Progenitor cell of endocrine pancreas (in vitro differentiated cells): ENCODE data around the gene DNAJB6. TPM values are rescaled to one million over a fixed set of nuclear protein-coding genes. Genes with fewer than 3 reads are reported as not detected.

Experiments
- DNase-seq: peaks from one replicate; pipeline ENCODE4 v3.0.0; 2021; ENCODE audit warnings: low spot score; ENCODE audit not compliant: unreplicated experiment
- H3K27ac Mint-ChIP-seq: 2 replicates; pipeline ENCODE4 v1.8.0; 2021; ENCODE audit warnings: mild to moderate bottlenecking, moderate library complexity, mixed read lengths
- H3K27me3 Mint-ChIP-seq: 2 replicates; pipeline ENCODE4 v1.8.0; 2021; ENCODE audit warnings: mixed read lengths
- H3K36me3 Mint-ChIP-seq: 2 replicates; pipeline ENCODE4 v1.8.0; 2022; ENCODE audit warnings: mixed read lengths; ENCODE audit not compliant: insufficient read depth
- H3K4me1 Mint-ChIP-seq: 2 replicates; pipeline ENCODE4 v1.8.0; 2021; ENCODE audit warnings: low read depth, mixed read lengths
- H3K4me3 Mint-ChIP-seq: 2 replicates; pipeline ENCODE4 v1.8.0; 2021; ENCODE audit warnings: low read depth, mild to moderate bottlenecking, moderate library complexity, mixed read lengths
- H3K9me3 Mint-ChIP-seq: 2 replicates; pipeline ENCODE4 v1.8.0; 2021; ENCODE audit warnings: low read depth, mixed read lengths
- CTCF ChIP-seq: fragments of 200-600 bp; sonication (generic); IDR thresholded peaks from one replicate; pipeline ENCODE4 v1.5.0; 2021; ENCODE audit warnings: antibody characterized with exemption, mild to moderate bottlenecking; ENCODE audit not compliant: unreplicated experiment
- total RNA-seq: library from RNA; stranded (reverse); gene quantifications from 2 replicates; pipeline ENCODE4 v1.2.1, GENCODE V29; 2021

Gene DNAJB6
- total RNA-seq, 1 donor from 2014 or later, result 119 TPM

GRCh38 chr7:157361537-157361936 is 24.7 kb downstream of the DNAJB6 start:
- no peaks in the 10 kb centered on the region for H3K9me3 Mint-ChIP-seq
- H3K4me1 Mint-ChIP-seq, result peaks cover 21% of the 10 kb centered on the region
- no peak for DNase-seq
- H3K36me3 Mint-ChIP-seq, result peaks cover 36% of the 10 kb centered on the region
- TF ChIP-seq CTCF, result no peak
- H3K27ac Mint-ChIP-seq, result no peak overlapping the region
- no peak overlapping the region for H3K4me3 Mint-ChIP-seq
- no peaks in the 10 kb centered on the region for H3K27me3 Mint-ChIP-seq

GRCh38 chr7:157362729-157363128 is 25.9 kb downstream of the DNAJB6 start:
- no peak for DNase-seq
- peaks cover 19% of the 10 kb centered on the region for H3K4me1 Mint-ChIP-seq
- H3K4me3 Mint-ChIP-seq, result no peak overlapping the region
- no peak for TF ChIP-seq CTCF
- peaks cover 41% of the 10 kb centered on the region for H3K36me3 Mint-ChIP-seq
- no peaks in the 10 kb centered on the region for H3K9me3 Mint-ChIP-seq
- H3K27ac Mint-ChIP-seq, result peak overlapping the region; percentile 61
- no peaks in the 10 kb centered on the region for H3K27me3 Mint-ChIP-seq

GRCh38 chr7:157366722-157367121 is 29.9 kb downstream of the DNAJB6 start:
- no peaks in the 10 kb centered on the region for H3K27me3 Mint-ChIP-seq
- H3K9me3 Mint-ChIP-seq, result no peaks in the 10 kb centered on the region
- peaks cover 41% of the 10 kb centered on the region for H3K36me3 Mint-ChIP-seq
- TF ChIP-seq CTCF, result no peak
- no peak for DNase-seq
- H3K27ac Mint-ChIP-seq, result peak overlapping the region; percentile 83
- H3K4me1 Mint-ChIP-seq, result no peaks in the 10 kb centered on the region
- H3K4me3 Mint-ChIP-seq, result no peak overlapping the region

GRCh38 chr7:157368955-157369354 is 32.2 kb downstream of the DNAJB6 start:
- Mint-ChIP-seq H3K9me3 (no peaks in the 10 kb centered on the region), H3K36me3 (peaks cover 42% of the 10 kb centered on the region), H3K27ac (no peak overlapping the region), H3K4me1 (no peaks in the 10 kb centered on the region), H3K4me3 (no peak overlapping the region), H3K27me3 (no peaks in the 10 kb centered on the region)
- TF ChIP-seq CTCF, result no peak
- DNase-seq, result no peak

- no peaks in the 10 kb centered on the region for H3K9me3 Mint-ChIP-seq
- peaks cover 2% of the 10 kb centered on the region for H3K4me1 Mint-ChIP-seq
- no peak for TF ChIP-seq CTCF
- peaks cover 40% of the 10 kb centered on the region for H3K36me3 Mint-ChIP-seq
- H3K4me3 Mint-ChIP-seq, result no peak overlapping the region
- peak overlapping the region; percentile 19 for H3K27ac Mint-ChIP-seq
- H3K27me3 Mint-ChIP-seq, result no peaks in the 10 kb centered on the region
- no peak for DNase-seq
Measured at GRCh38 chr7:157370742-157371141, 33.9 kb downstream of the DNAJB6 start.
